T-helper 2 cell (primary cell): ENCODE results near the gene AHCYL1.

Experiments used
- DNase-seq, 5 experiments: peaks; one replicate each; pipeline versions ENCODE4 v3.0.0 to v3.0.0-alpha.2; 2012 to 2022

The AHCYL1 gene

DNA sequence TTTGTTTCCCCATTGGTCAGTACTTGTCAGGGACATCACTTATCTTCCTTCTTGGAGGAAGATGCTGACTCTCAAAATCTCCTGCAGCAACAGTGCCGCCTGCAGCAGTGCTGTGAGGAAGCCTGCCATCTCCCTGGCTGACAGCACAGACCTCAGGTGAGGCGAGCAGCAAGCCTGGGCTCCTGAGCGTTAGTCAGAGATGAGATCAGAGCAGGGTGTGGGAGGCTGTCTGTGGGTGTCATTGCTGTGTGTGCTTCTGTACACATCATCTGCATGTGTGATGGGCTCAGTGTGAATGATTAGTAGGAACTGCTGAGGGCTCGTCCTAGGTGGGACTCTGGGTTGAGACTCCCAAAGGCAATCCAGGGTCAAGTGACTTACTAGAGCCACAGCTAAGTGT is 56.0 kb downstream of the AHCYL1 start:
- DNase-seq, result no peak

DNA sequence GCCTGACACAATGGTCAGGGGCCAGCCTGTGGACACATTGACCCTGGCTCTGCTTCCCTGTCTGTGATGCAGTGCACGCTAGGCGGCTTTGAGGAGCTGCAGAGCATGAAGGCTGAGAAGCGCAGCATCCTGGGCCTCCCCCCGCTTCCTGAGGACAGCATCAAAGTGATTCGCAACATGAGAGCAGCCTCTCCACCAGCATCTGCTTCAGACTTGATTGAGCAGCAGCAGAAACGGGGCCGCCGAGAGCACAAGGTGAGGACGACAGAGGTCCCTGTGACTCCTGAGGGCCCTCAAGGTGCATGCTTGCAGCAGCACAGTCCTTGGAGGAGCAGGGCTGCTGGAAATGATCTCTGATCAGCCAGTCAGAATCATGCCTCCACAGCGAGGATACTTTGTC is 58.5 kb downstream of the AHCYL1 start:
- no peak for DNase-seq

DNA sequence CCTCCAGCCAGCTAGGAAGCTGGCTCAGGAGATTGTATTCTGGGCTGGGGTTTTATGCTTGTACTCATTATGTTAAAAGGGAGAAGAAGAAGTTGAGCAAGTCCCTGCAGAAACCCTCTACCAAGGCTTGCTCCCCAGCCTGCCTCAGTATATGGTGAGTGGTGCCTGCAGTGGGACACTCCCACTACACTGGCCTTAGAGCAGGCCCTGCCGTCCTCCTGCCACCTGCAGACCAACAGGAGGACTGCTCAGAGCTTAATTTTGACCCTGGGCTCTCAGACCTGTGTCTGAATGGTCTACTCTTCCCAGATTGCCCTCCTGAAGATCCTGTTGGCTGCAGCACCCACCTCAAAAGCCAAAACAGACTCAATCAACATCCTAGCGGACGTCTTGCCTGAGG is 62.9 kb downstream of the AHCYL1 start:
- no peak for DNase-seq

GRCh38 chr1:110048240-110048639 is 63.7 kb downstream of the AHCYL1 start:
- DNase-seq, result no peak

DNA sequence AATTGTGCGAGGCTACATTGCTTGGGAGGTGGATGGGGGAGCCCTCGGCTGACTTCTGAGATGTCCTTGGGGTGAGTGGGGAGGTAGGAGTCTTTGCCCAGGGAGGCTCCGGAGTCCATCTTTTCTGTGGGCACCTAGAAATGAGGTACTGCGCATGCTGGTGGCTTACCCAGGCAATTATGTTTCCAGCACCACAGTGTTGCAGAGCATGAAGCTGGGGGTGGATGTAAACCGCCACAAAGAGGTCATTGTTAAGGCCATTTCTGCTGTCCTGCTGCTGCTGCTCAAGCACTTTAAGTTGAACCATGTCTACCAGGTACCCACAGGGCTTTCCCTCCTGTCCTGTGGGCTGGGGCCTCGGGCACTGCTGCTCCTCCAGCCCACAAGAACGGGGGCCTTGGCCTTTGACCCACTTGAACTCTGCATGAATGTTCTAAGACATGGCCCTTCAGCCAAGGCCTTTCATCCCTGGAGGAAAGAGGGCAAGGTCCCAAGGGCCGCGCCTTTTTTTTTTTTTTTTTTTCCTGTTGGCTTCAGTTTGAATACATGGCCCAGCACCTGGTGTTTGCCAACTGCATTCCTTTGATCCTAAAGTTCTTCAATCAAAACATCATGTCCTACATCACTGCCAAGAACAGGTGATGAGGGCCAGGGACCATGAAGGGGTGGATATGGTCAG is 64.5 kb downstream of the AHCYL1 start:
- no peak for DNase-seq

- no peak for DNase-seq
Observed at GRCh38 chr1:110049801-110050601, 65.4 kb downstream of the AHCYL1 start.

DNA sequence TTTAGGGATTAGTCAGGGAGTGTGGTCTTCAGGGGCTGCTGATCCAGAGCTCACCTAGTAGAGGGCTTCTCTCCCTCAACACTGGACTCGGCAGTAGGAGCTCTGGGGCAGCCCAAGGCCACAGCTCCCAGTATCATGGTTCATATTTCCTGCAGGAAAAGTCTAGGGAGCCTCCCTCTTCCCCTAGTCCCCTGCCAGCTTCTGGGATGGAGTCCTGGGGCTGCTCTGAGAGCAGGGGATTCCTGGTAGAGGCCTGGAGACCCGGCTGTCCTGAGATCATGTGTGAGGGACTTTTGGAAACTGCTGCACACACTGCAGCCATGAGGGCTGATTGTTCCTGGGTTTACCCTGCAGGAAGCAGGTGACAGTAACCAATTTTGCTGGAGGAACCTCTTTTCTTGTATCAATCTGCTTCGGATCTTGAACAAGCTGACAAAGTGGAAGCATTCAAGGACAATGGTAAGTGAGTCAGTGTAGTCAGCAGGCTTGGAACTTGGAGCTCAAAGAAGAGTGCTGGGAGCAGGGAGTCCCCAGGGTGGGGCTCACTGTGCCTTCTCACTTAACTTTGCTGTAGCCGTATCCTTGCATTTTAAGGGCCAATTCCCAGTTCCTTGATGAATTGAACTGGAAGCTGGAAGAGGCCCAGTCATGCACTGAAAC is 66.2 kb downstream of the AHCYL1 start:
- DNase-seq, result no peak

DNA sequence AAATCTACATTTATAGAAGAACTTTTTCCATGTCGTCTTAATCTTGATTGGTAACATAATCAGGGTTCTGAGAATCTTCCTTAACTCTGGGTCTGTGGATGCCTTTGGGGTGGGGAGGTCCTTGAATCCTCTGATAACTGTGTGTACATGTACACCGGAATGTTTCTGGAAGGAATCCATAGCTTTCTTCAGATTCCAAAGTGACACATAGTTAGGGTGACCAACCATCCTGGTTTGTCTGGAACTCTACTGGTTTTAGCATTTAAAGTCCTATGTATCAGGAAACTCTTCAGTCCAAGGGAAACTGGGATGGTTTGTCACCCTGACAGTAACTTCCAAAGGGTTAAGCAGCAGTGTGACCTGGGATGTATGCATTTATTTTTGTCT is 66.7 kb downstream of the AHCYL1 start:
- no peak for DNase-seq

GRCh38 chr1:110053552-110054428 is 69.2 kb downstream of the AHCYL1 start:
- peak in 4 of 5 experiments; percentile 49 to 67 (median 50) for DNase-seq

GRCh38 chr1:110055493-110056284 is 71.1 kb downstream of the AHCYL1 start:
- DNase-seq, result no peak

DNA sequence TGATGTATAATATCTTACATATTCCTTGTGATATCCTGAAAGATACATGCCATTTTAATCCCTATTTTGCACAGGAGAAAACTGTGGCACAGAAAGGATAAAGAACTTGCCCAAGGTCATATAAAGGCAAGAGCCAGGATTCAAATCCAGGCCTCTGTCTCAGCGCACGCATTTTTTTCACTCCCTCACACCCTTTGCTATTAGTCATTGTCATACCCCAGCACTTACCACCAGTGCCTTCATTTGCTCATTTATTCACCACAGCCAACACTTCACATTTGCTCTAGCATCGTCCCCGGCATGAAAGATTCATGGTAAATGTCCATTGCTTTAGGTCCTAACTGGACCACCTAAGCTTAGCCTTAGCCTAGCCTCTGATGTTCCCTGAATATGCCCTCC is 71.7 kb downstream of the AHCYL1 start:
- no peak for DNase-seq

DNA sequence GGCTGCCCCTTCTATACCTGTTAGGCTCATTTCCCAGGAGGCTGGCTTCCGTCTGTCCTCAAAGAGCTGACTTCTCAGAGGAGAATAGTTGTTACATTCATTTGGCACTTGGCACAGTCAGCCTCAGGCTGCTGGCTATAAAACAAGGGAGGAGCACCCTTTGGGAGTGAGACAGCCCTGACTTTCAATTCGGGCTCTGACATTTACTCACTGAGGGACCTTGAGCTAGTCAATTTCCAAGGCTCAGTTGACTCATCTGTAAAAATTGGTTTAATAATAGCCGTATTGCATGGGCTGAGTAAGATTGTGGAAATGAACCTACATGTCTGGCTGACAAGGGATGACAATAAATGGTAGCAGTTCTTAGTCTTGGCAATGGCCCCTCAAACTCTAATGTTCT is 72.2 kb downstream of the AHCYL1 start:
- DNase-seq, result no peak

DNA sequence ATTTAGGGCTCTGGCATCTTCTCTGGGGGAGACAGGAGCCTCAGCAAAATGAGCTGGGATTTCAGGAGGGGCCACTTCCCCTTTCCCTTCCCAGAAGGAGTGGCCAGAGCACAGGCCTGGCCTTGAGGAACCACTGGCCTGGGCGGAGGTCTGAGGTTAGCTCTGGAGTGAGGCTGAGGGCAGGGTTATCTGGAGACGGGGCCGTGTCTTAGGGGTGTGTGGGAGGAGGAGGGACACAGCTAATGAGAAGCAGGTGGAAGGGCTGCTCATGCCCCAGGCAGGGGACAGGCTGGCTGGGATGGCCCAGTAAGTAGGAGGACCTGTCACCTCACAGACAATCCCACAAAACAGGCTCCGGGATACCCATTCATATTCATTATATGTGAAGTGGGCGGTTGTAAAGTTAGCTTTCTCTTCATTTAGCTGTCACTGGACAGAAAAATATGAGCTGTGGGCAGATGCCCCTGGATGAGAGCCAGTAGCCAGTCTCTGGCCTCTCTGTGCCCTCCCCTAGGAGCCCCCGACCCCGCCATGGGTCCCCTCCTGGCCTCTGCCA is 73.5 kb downstream of the AHCYL1 start:
- DNase-seq, result no peak

GRCh38 chr1:110058591-110058990 is 74.0 kb downstream of the AHCYL1 start:
- DNase-seq, result no peak

DNA sequence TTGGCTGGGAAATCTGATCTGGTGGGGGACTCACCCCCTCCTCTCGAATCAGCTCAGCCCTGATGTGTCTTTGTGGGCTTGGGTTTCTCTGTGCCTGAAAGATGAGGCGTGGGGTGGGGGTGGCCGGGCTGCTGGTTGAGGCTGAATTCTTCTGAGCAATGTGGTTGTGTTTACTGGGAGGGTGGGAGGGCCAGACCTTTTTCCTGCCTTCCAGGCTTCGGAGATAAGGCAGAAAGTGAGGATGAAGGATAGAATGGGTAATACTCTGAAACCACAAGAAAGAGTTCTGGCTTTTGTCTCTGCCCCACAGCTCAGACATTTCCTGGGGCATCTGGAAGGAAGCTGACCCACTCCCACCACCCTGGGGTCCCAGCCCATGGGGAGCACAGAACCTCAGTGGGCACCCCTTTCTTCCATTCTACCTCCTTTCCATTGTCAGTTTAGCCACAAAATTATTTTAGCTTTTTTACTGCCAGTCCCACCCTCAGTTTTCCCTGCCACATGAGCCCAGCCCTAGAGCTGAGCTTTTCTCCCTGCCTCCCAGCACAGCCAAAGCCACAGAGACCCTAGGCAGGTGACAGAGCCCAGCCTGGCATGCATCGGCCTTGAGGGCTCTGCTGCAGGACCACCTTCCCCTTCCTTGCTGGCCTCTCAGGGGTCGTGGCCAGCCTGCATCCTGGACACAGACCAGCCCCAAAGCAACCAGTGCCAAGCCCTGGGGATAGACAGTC is 74.7 kb downstream of the AHCYL1 start:
- DNase-seq, result no peak

DNA sequence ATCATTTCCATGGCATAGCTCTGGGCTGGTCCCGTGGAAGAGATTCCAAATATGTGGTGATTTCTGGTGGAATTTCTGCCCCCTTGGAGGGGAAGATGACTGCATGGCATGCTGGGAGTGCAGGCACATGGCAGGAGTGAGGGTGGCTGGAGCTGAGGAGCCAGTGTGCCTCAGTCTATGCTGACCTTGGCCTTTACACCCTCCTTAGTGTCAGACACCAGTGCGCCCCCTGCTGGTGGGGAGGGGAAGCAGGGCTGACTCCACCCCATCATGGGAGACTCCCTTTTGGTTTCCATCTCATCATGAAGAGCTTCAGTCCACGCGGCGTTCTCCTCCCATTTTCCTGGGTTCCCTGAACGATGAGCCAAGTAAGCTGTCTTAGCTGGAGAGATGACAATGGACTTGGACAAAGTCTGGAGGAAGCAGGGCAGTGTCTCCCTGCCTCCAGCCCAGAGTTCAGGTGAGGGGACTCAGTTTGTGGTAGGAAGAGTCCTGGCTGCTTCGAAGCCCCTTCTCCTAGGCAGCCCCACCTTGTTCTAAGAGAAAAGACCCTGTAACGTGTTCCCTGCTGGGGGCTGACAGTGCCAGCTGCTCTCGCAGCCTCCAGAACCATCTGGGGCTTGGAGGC is 75.6 kb downstream of the AHCYL1 start:
- peak; percentile 36 to 67 (median 62) for DNase-seq

GRCh38 chr1:110060662-110061060 is 76.1 kb downstream of the AHCYL1 start:
- no peak for DNase-seq

- DNase-seq, result no peak
Observed at GRCh38 chr1:110061341-110061740, 76.8 kb downstream of the AHCYL1 start.

GRCh38 chr1:110062612-110063011 is 78.0 kb downstream of the AHCYL1 start:
- no peak for DNase-seq

- DNase-seq, result no peak
Observed at GRCh38 chr1:110063781-110064180, 79.2 kb downstream of the AHCYL1 start.
